ENCODE measurements around the gene SUOX.

SUOX gene

GRCh38 chr12:56031987-56032386 is 34.9 kb downstream of the SUOX start:
- in situ Hi-C loops (cut with HindIII; ENCODE audit: low sequenced_read_pairs) = loop anchor here (10.0 kb wide), 1 partner anchor 57 kb away; the partner anchor contains the start of gene RAB5B
- no peak for DNase-seq (ENCODE audit: low read depth)
- H3K4me3 ChIP-seq (ENCODE audit: low read depth, low read length) = no peak overlapping the region
- TF ChIP-seq CTCF (IDR thresholded peaks at IDR 0.05; ENCODE audit: low read depth, low read length, missing control alignments) = no peak

GRCh38 chr12:56034586-56035332 is 37.7 kb downstream of the SUOX start:
- no peak for TF ChIP-seq CTCF (IDR thresholded peaks at IDR 0.05; ENCODE audit: low read depth, low read length, missing control alignments)
- H3K4me3 ChIP-seq (ENCODE audit: low read depth, low read length) = no peak overlapping the region
- in situ Hi-C loops (cut with HindIII; ENCODE audit: low sequenced_read_pairs) = loop anchor here (10.0 kb wide), 1 partner anchor 60 kb away; the partner anchor contains the start of gene RAB5B
- DNase-seq (ENCODE audit: low read depth) = no peak

- TF ChIP-seq CTCF (IDR thresholded peaks at IDR 0.05; ENCODE audit: low read depth, low read length, missing control alignments) = no peak
- H3K4me3 ChIP-seq (ENCODE audit: low read depth, low read length) = no peak overlapping the region
- in situ Hi-C loops (cut with HindIII; ENCODE audit: low sequenced_read_pairs) = loop anchor here (10.0 kb wide), 1 partner anchor 62 kb away; the partner anchor contains the start of gene RAB5B
- DNase-seq (ENCODE audit: low read depth) = no peak
These were observed 40.1 kb downstream of the SUOX start for GRCh38 chr12:56037161-56037560.

GRCh38 chr12:56038022-56038655 is 41.1 kb downstream of the SUOX start:
- no peak for DNase-seq (ENCODE audit: low read depth)
- H3K4me3 ChIP-seq (ENCODE audit: low read depth, low read length) = no peak overlapping the region
- in situ Hi-C loops (cut with HindIII; ENCODE audit: low sequenced_read_pairs) = loop anchor here (10.0 kb wide), 1 partner anchor 63 kb away; the partner anchor contains the start of gene RAB5B
- TF ChIP-seq CTCF (IDR thresholded peaks at IDR 0.05; ENCODE audit: low read depth, low read length, missing control alignments) = no peak

GRCh38 chr12:56040151-56040550 is 43.1 kb downstream of the SUOX start:
- in situ Hi-C loops (cut with HindIII; ENCODE audit: low sequenced_read_pairs) = no loop called here
- DNase-seq (ENCODE audit: low read depth) = no peak
- H3K4me3 ChIP-seq (ENCODE audit: low read depth, low read length) = no peak overlapping the region
- TF ChIP-seq CTCF (IDR thresholded peaks at IDR 0.05; ENCODE audit: low read depth, low read length, missing control alignments) = no peak

- DNase-seq (ENCODE audit: low read depth) = no peak
- in situ Hi-C loops (cut with HindIII; ENCODE audit: low sequenced_read_pairs) = no loop called here
These were observed 44.0 kb downstream of the SUOX start for GRCh38 chr12:56040963-56041551.

More at GRCh38 chr12:56040963-56041551, 44.0 kb downstream of the SUOX start:
- peak overlapping the region; percentile 97 for H3K4me3 ChIP-seq (ENCODE audit: low read depth, low read length)
- TF ChIP-seq CTCF (IDR thresholded peaks at IDR 0.05; ENCODE audit: low read depth, low read length, missing control alignments) = no peak

All from astrocyte of the cerebellum (primary cell).